Panc1 (cell line): ENCODE data around the gene MAP1LC3C. TPM values are rescaled to one million over a fixed set of nuclear protein-coding genes. Genes with fewer than 3 reads are reported as not detected.

Experiments
- ATAC-seq: fragments of 200-7000 bp; cut with Tn5 transposase; 2 replicates; pipeline ENCODE4 v1.9.1; 2020; ENCODE audit warnings: mild to moderate bottlenecking, moderate library complexity
- Bru-seq: library from RNA; stranded (reverse); fragments of 400-500 nt; gene quantifications from one replicate; lab custom pipeline; 2021; lab: Mats Ljungman, UMichigan
- BruChase-seq, 2 experiments: library from RNA; stranded (reverse); fragments of 400-500 nt; gene quantifications; one replicate each; lab custom pipeline; 2021; lab: Mats Ljungman, UMichigan
- BruUV-seq: library from RNA; stranded (reverse); fragments of 400-500 nt; replicated peaks from 2 replicates; lab custom pipeline; 2021; lab: Mats Ljungman, UMichigan
- CTCF ChIA-PET: fragments of 300-600 bp; sonication (Branson Sonifier 250); formaldehyde crosslinking; loops from one replicate; lab custom pipeline; 2022; ENCODE audit warnings: antibody characterized with exemption; lab: Charles Lee
- POLR2A ChIA-PET: fragments of 300-600 bp; sonication (Branson Sonifier 250); formaldehyde crosslinking; loops from one replicate; lab custom pipeline; 2022; ENCODE audit warnings: antibody characterized with exemption; lab: Charles Lee
- DNase-seq: peaks from one replicate; pipeline ENCODE4 v3.0.0-alpha.2; 2010; ENCODE audit warnings: low read depth, low spot score
- H3K27ac ChIP-seq: 2 replicates; pipeline ENCODE4 v1.5.1; 2011; ENCODE audit warnings: mild to moderate bottlenecking, low read length, inconsistent platforms
- H3K27me3 ChIP-seq: fragments of 200-500 bp; sonication (Bioruptor generic); 2 replicates; pipeline ENCODE4 v1.6.0; 2014; ENCODE audit warnings: low read length, inconsistent platforms; ENCODE audit not compliant: control insufficient read depth, insufficient read depth
- H3K36me3 ChIP-seq: fragments of 200-500 bp; sonication (Bioruptor generic); 2 replicates; pipeline ENCODE4 v1.5.1; 2014; ENCODE audit warnings: inconsistent platforms, mild to moderate bottlenecking, low read length, moderate library complexity; ENCODE audit not compliant: control insufficient read depth, insufficient read depth
- H3K4me1 ChIP-seq: 2 replicates; pipeline ENCODE4 v1.5.1; 2011; ENCODE audit warnings: inconsistent platforms, mild to moderate bottlenecking, low read length, moderate library complexity; ENCODE audit not compliant: control insufficient read depth, insufficient read depth
- H3K4me3 ChIP-seq, 2 experiments: 2 replicates each; pipeline ENCODE4 v1.5.1; 2011 to 2012; ENCODE audit warnings: low read depth in 2 of 2, low read length in 2 of 2, mild to moderate bottlenecking in 2 of 2, inconsistent platforms in 1 of 2, moderate library complexity in 1 of 2
- H3K9me3 ChIP-seq: fragments of 200-500 bp; sonication (Bioruptor generic); 2 replicates; pipeline ENCODE4 v1.5.1; 2014; ENCODE audit warnings: low read depth, mild to moderate bottlenecking, inconsistent platforms, low read length, moderate library complexity; ENCODE audit not compliant: control insufficient read depth, insufficient read depth
- POLR2AphosphoS5 ChIP-seq: IDR thresholded peaks from 2 replicates; pipeline ENCODE4 v1.6.1; 2012; ENCODE audit warnings: mild to moderate bottlenecking, low read depth, low read length, moderate library complexity
- SIN3A ChIP-seq: IDR thresholded peaks from 2 replicates; pipeline ENCODE4 v1.6.1; 2012; ENCODE audit warnings: low read depth, mild to moderate bottlenecking, low read length, moderate library complexity, borderline replicate concordance; ENCODE audit not compliant: insufficient read depth
- TCF7L2 ChIP-seq: IDR thresholded peaks from 2 replicates; pipeline ENCODE4 v1.6.1; 2011; ENCODE audit warnings: mild to moderate bottlenecking, low read depth, low read length, inconsistent platforms
- in situ Hi-C: cut with HindIII; loops from 2 replicates; pipeline ENCODE4 v1.10.0; 2016; ENCODE audit warnings: low sequenced_read_pairs, low pct_unique_long_range_greater_than_20kb
- intact Hi-C: fragments of 100-400 bp; cut with micrococcal nuclease; formaldehyde crosslinking; loops from one replicate; pipeline ENCODE4 v1.10.0; 2022; ENCODE audit not compliant: unreplicated experiment
- long read RNA-seq: library from polyadenylated mRNA; unstranded; transcript quantifications from one replicate; pipeline ENCODE4 v2.0.0, GENCODE V29; 2021; ENCODE audit not compliant: unreplicated experiment
- polyA plus RNA-seq: library from polyadenylated mRNA; unstranded; fragments of >200 nt; gene quantifications from one replicate; pipeline ENCODE4 v1.2.1, GENCODE V29; 2012; ENCODE audit warnings: missing spikeins; ENCODE audit not compliant: insufficient read length
- total RNA-seq: library from RNA; stranded (reverse); gene quantifications from one replicate; pipeline ENCODE4 v1.2.1, GENCODE V29; 2021; ENCODE audit not compliant: unreplicated experiment
- TF ChIP-seq, protein P1 (sequence below), 2 experiments: IDR thresholded peaks; 2 replicates each; pipeline ENCODE4 v1.6.1; 2011 to 2012; ENCODE audit warnings: low read depth in 2 of 2, control low read depth in 1 of 2, low read length in 1 of 2, mild to moderate bottlenecking in 1 of 2, moderate library complexity in 1 of 2; ENCODE audit not compliant: insufficient read depth in 1 of 2
- TF ChIP-seq, protein P2 (sequence below): fragments of 450-650 bp; IDR thresholded peaks from 2 replicates; pipeline ENCODE4 v1.5.1; 2017; ENCODE audit warnings: mild to moderate bottlenecking

MAP1LC3C gene
- total RNA-seq = 0.21 TPM
- polyA plus RNA-seq = 0.62 TPM
- Bru-seq, nascent RNA = percentile 24 among the genes with signal in this experiment
- BruChase-seq, experiment 1, labeled RNA remaining after a 2-hour chase = percentile 30 among the genes with signal in this experiment
- percentile 31 among the genes with signal in this experiment for BruChase-seq, experiment 2, labeled RNA remaining after a 6-hour chase
- long read RNA-seq = 0 reads

GRCh38 chr1:241999026-241999425, at the start of gene MAP1LC3C:
MAP1LC3C (minus strand) TSS chr1:241999098; CDS start chr1:241999008, 90 bp downstream.
- no peaks in the 10 kb centered on the region for H3K27me3 ChIP-seq
- intact Hi-C loops (no loop called here), in situ Hi-C loops (no loop called here)
- BruUV-seq = no TSS peak
- ChIA-PET CTCF (interaction anchor here (0.5 to 1.1 kb wide), 4 partner anchors 25 to 362 kb away, joined by 3 to 7 read pairs (median 4); no protein-coding TSS in a partner anchor), POLR2A (no interaction called here)
- peaks cover 6% of the 10 kb centered on the region; the same call in 1 of the 2 replicates for H3K4me1 ChIP-seq
- ATAC-seq (no peak; the same call in none of the 2 replicates), DNase-seq (no peak)
- H3K4me3 ChIP-seq = peak within 1 kb of the TSS; percentile 40 to 74
- H3K9me3 ChIP-seq = no peaks in the 10 kb centered on the region
- H3K27ac ChIP-seq = peak within 1 kb of the TSS; percentile 55
- no peaks in the 10 kb centered on the region for H3K36me3 ChIP-seq
- no peak for TF ChIP-seq POLR2AphosphoS5
- TF ChIP-seq, protein P1, sequence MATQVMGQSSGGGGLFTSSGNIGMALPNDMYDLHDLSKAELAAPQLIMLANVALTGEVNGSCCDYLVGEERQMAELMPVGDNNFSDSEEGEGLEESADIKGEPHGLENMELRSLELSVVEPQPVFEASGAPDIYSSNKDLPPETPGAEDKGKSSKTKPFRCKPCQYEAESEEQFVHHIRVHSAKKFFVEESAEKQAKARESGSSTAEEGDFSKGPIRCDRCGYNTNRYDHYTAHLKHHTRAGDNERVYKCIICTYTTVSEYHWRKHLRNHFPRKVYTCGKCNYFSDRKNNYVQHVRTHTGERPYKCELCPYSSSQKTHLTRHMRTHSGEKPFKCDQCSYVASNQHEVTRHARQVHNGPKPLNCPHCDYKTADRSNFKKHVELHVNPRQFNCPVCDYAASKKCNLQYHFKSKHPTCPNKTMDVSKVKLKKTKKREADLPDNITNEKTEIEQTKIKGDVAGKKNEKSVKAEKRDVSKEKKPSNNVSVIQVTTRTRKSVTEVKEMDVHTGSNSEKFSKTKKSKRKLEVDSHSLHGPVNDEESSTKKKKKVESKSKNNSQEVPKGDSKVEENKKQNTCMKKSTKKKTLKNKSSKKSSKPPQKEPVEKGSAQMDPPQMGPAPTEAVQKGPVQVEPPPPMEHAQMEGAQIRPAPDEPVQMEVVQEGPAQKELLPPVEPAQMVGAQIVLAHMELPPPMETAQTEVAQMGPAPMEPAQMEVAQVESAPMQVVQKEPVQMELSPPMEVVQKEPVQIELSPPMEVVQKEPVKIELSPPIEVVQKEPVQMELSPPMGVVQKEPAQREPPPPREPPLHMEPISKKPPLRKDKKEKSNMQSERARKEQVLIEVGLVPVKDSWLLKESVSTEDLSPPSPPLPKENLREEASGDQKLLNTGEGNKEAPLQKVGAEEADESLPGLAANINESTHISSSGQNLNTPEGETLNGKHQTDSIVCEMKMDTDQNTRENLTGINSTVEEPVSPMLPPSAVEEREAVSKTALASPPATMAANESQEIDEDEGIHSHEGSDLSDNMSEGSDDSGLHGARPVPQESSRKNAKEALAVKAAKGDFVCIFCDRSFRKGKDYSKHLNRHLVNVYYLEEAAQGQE (IDR thresholded peaks at IDR 0.05; ENCODE audit: insufficient read depth in 1 of 2, low read depth in 2 of 2, low read length in 1 of 2) = no peak
- TF ChIP-seq, protein P2, sequence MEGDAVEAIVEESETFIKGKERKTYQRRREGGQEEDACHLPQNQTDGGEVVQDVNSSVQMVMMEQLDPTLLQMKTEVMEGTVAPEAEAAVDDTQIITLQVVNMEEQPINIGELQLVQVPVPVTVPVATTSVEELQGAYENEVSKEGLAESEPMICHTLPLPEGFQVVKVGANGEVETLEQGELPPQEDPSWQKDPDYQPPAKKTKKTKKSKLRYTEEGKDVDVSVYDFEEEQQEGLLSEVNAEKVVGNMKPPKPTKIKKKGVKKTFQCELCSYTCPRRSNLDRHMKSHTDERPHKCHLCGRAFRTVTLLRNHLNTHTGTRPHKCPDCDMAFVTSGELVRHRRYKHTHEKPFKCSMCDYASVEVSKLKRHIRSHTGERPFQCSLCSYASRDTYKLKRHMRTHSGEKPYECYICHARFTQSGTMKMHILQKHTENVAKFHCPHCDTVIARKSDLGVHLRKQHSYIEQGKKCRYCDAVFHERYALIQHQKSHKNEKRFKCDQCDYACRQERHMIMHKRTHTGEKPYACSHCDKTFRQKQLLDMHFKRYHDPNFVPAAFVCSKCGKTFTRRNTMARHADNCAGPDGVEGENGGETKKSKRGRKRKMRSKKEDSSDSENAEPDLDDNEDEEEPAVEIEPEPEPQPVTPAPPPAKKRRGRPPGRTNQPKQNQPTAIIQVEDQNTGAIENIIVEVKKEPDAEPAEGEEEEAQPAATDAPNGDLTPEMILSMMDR = no peak
- no peak for TF ChIP-seq TCF7L2
- no peak for TF ChIP-seq SIN3A

DNA sequence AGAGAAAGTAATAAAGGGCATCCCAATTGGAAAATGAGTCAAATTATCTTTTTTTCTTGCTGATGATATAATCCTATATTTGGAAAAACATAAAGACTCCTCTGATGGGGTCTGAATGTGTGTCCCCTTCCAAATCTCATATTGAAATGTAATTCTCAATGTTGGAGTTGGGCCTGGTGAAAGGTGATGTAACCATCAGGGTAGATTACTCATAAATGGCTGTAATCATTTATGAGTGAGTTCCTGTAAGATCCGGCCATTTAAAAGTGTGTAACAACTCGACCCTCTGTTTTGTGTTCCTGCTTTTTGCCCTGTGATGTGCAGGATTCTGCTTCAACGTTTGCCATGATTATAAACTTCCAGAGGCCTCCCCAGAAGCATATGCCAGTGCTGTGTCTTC, 44.3 kb upstream of the MAP1LC3C start:
- no peaks in the 10 kb centered on the region for H3K36me3 ChIP-seq
- DNase-seq = no peak
- no TSS peak for BruUV-seq
- peak overlapping the region; percentile 34; the same call in 1 of the 2 replicates for H3K27ac ChIP-seq
- in situ Hi-C loops = no loop called here
- no peaks in the 10 kb centered on the region for H3K27me3 ChIP-seq
- H3K4me1 ChIP-seq = no peaks in the 10 kb centered on the region
- no peaks in the 10 kb centered on the region for H3K9me3 ChIP-seq
- no peak overlapping the region for H3K4me3 ChIP-seq
- intact Hi-C loops = no loop called here
- TF ChIP-seq, protein P2 = no peak
- TF ChIP-seq SIN3A (no peak), TCF7L2 (no peak), POLR2AphosphoS5 (no peak)
- TF ChIP-seq, protein P1 (IDR thresholded peaks at IDR 0.05; ENCODE audit: insufficient read depth in 1 of 2, low read depth in 2 of 2, low read length in 1 of 2) = no peak
- ChIA-PET POLR2A (no interaction called here), CTCF (no interaction called here)
- ATAC-seq = no peak
